Measurements from ENCODE around the gene NMRAL1. TPM values are rescaled to one million over a fixed set of nuclear protein-coding genes. Genes with fewer than 3 reads are reported as not detected.

Gene NMRAL1
- total RNA-seq, 4 donors from 2014 or later: 41.5 to 74.5 (median 58.1) TPM

GRCh38 chr16:4416200-4417032, 58.0 kb downstream of the NMRAL1 start, which contains the start of gene CORO7:
CORO7 (minus strand) TSS chr16:4416596; CDS start chr16:4416518, 78 bp downstream.
- H3K4me1 ChIP-seq: peaks cover 0 to 16% (median 7%) of the 10 kb centered on the region in 4 donors
- peak within 1 kb of the TSS; percentile 92 to 98 (median 96) for H3K27ac ChIP-seq
- no peaks in the 10 kb centered on the region for H3K9me3 ChIP-seq
- peak; percentile 79 to 84 for TF ChIP-seq POLR2A (IDR thresholded peaks at IDR 0.05)
- peak in 3 of 6 experiments; percentile 25 to 56 (median 34) for TF ChIP-seq CTCF (IDR thresholded peaks at IDR 0.05)
- no peaks in the 10 kb centered on the region for H3K27me3 ChIP-seq
- peak within 1 kb of the TSS; percentile 72 to 100 (median 85) for H3K4me3 ChIP-seq
- DNase-seq: peak; percentile 99
- peaks cover 0 to 16% (median 0%) of the 10 kb centered on the region in 3 donors for H3K36me3 ChIP-seq

- Histone ChIP-seq H3K27ac (peak overlapping the region; percentile 92 to 98 (median 96)), H3K4me3 (peak overlapping the region; percentile 72 to 100 (median 85)), H3K36me3 (peaks cover 0 to 16% (median 0%) of the 10 kb centered on the region in 3 donors), H3K27me3 (no peaks in the 10 kb centered on the region), H3K4me1 (peaks cover 0 to 20% (median 7%) of the 10 kb centered on the region in 4 donors), H3K9me3 (no peaks in the 10 kb centered on the region)
- peak; percentile 74 to 86 (median 79) for DNase-seq
- peak in 3 of 6 experiments; percentile 9 to 35 (median 30) for TF ChIP-seq CTCF (IDR thresholded peaks at IDR 0.05)
- TF ChIP-seq POLR2A (IDR thresholded peaks at IDR 0.05): peak; percentile 37 to 43
These were observed 58.8 kb downstream of the NMRAL1 start for GRCh38 chr16:4415538-4416199.

- H3K9me3 ChIP-seq: no peaks in the 10 kb centered on the region
- TF ChIP-seq CTCF (IDR thresholded peaks at IDR 0.05): no peak
- TF ChIP-seq POLR2A (IDR thresholded peaks at IDR 0.05): no peak
- peak overlapping the region in 1 of 4 donors; percentile 93 for H3K4me3 ChIP-seq
- peaks cover 0 to 33% (median 7%) of the 10 kb centered on the region in 4 donors for H3K4me1 ChIP-seq
- H3K36me3 ChIP-seq: peaks cover 0 to 21% (median 0%) of the 10 kb centered on the region in 3 donors
- peak overlapping the region; percentile 92 to 98 (median 96) for H3K27ac ChIP-seq
- peak in 2 of 3 donors; percentile 83 to 87 for DNase-seq
- no peaks in the 10 kb centered on the region for H3K27me3 ChIP-seq
These were observed 60.1 kb downstream of the NMRAL1 start for GRCh38 chr16:4414187-4414917.

GRCh38 chr16:4412854-4413253, 61.6 kb downstream of the NMRAL1 start:
- Histone ChIP-seq H3K9me3 (no peaks in the 10 kb centered on the region), H3K4me1 (peaks cover 0 to 34% (median 7%) of the 10 kb centered on the region in 4 donors), H3K4me3 (no peak overlapping the region), H3K36me3 (peaks cover 0 to 36% (median 0%) of the 10 kb centered on the region in 3 donors), H3K27me3 (no peaks in the 10 kb centered on the region), H3K27ac (no peak overlapping the region)
- DNase-seq: no peak
- TF ChIP-seq CTCF (IDR thresholded peaks at IDR 0.05) (no peak), POLR2A (IDR thresholded peaks at IDR 0.05) (no peak)

- no peak for DNase-seq
- Histone ChIP-seq H3K27ac (peak overlapping the region in 2 of 4 donors; percentile 52 to 73), H3K36me3 (peaks cover 0 to 43% (median 0%) of the 10 kb centered on the region in 3 donors), H3K4me3 (no peak overlapping the region), H3K27me3 (no peaks in the 10 kb centered on the region), H3K9me3 (no peaks in the 10 kb centered on the region), H3K4me1 (peaks cover 0 to 33% (median 7%) of the 10 kb centered on the region in 4 donors)
- TF ChIP-seq POLR2A (IDR thresholded peaks at IDR 0.05) (no peak), CTCF (IDR thresholded peaks at IDR 0.05) (no peak)
These were observed 62.3 kb downstream of the NMRAL1 start for GRCh38 chr16:4412159-4412558.

Data from Peyer's patch (tissue), 4 donors.